ENCODE data around the gene RALY. TPM values are rescaled to one million over a fixed set of nuclear protein-coding genes. Genes with fewer than 3 reads are reported as not detected.

The RALY gene
- polyA plus RNA-seq, 2 donors: 90.6 to 118 TPM

DNA sequence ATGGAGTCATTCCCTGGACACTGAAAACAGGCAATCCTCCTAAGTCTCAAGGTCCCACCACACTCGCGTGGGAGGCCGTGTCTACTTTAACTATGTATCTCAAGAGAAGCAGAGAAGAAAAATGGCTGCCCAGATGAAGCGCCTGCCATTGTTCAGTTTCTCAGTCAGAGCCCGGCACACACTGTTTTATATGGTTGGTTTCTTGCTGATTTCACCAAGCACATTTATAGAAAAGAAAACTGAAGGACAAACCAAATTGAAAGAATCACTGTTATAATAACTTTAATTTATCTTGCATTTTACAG, 95.4 kb downstream of the RALY start:
- Histone ChIP-seq H3K9me3 (ENCODE audit: control insufficient read depth in 2 of 2, insufficient read depth in 1 of 2, low read depth in 1 of 2, low read length in 1 of 2) (no peaks in the 10 kb centered on the region), H3K4me1 (ENCODE audit: control insufficient read depth in 2 of 2, insufficient read depth in 2 of 2, low read length in 1 of 2) (no peaks in the 10 kb centered on the region), H3K27me3 (ENCODE audit: control insufficient read depth in 1 of 2, insufficient read depth in 2 of 2, low read length in 2 of 2) (no peaks in the 10 kb centered on the region), H3K36me3 (ENCODE audit: control insufficient read depth in 2 of 2, insufficient read depth in 2 of 2, low read length in 1 of 2) (peaks cover 10 to 22% of the 10 kb centered on the region in 2 donors), H3K27ac (ENCODE audit: low read depth in 2 of 2, low read length in 1 of 2) (no peak overlapping the region), H3K4me3 (ENCODE audit: low read depth in 1 of 2, low read length in 2 of 2) (no peak overlapping the region)
- WGBS, 2 donors: 77 to 92% methylated on average over 5 of the region's 5 CpGs

DNA sequence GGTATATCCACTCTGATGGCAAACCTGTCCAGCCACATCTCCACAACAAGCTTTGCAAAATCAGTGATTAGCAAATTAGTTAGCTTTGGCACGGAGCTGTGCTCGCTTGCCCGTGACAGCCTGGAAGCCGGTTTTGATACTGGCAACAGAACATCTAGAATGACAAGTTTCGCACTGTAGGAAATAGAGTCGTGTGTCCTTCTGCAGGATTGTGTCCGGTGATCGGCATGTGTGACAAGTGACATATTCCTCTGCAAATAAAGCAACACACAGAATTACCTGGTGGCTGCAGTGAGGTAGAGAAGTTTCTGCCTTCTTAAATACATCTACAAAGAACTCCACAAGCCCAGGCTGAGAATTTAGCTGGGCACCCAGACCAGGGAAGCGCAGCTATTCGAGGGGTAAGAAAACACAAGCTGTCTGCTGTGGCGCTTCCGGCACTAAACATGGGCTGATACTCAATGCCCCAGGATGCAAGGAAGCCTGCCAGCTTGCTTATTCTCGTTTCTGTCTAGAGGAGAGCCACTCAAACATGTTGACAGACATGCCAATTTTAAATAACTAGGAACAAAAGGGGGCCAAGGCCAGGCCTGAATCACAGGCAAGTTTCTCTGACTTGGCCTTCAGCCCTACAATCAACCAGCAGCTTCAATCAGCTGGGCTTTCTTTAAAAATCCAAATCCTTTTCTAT, 96.1 kb downstream of the RALY start:
- Histone ChIP-seq H3K36me3 (ENCODE audit: control insufficient read depth in 2 of 2, insufficient read depth in 2 of 2, low read length in 1 of 2) (peaks cover 10 to 22% of the 10 kb centered on the region in 2 donors), H3K27me3 (ENCODE audit: control insufficient read depth in 1 of 2, insufficient read depth in 2 of 2, low read length in 2 of 2) (no peaks in the 10 kb centered on the region), H3K27ac (ENCODE audit: low read depth in 2 of 2, low read length in 1 of 2) (peak overlapping the region in 1 of 2 donors; percentile 26), H3K9me3 (ENCODE audit: control insufficient read depth in 2 of 2, insufficient read depth in 1 of 2, low read depth in 1 of 2, low read length in 1 of 2) (no peaks in the 10 kb centered on the region), H3K4me3 (ENCODE audit: low read depth in 1 of 2, low read length in 2 of 2) (no peak overlapping the region), H3K4me1 (ENCODE audit: control insufficient read depth in 2 of 2, insufficient read depth in 2 of 2, low read length in 1 of 2) (no peaks in the 10 kb centered on the region)
- 53 to 56% methylated on average over 13 of the region's 13 CpGs for WGBS, 2 donors

DNA sequence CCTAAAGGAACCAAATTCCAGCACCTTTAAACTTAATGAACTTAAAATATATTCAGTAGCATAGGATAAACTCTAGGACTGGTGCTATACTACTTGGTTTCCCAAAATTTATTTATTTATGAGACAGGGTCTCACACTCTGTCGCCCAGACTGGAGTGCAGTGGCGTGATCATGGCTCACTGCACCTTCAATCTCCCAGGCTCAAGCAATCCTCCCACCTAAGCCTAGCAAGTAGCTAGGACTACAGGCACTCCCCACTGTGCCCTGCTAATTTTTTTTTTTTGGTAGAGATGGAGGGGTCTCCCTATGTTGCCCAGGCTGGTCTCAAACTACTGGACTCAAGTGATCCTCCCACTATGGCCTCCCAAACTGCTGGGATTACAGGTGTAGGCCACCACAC, 96.9 kb downstream of the RALY start:
- Histone ChIP-seq H3K4me1 (ENCODE audit: control insufficient read depth in 2 of 2, insufficient read depth in 2 of 2, low read length in 1 of 2) (no peaks in the 10 kb centered on the region), H3K36me3 (ENCODE audit: control insufficient read depth in 2 of 2, insufficient read depth in 2 of 2, low read length in 1 of 2) (peaks cover 10 to 23% of the 10 kb centered on the region in 2 donors), H3K4me3 (ENCODE audit: low read depth in 1 of 2, low read length in 2 of 2) (no peak overlapping the region), H3K9me3 (ENCODE audit: control insufficient read depth in 2 of 2, insufficient read depth in 1 of 2, low read depth in 1 of 2, low read length in 1 of 2) (no peaks in the 10 kb centered on the region), H3K27ac (ENCODE audit: low read depth in 2 of 2, low read length in 1 of 2) (no peak overlapping the region), H3K27me3 (ENCODE audit: control insufficient read depth in 1 of 2, insufficient read depth in 2 of 2, low read length in 2 of 2) (no peaks in the 10 kb centered on the region)
- 98% methylated on average over 2 of the region's 2 CpGs for WGBS, 2 donors

DNA sequence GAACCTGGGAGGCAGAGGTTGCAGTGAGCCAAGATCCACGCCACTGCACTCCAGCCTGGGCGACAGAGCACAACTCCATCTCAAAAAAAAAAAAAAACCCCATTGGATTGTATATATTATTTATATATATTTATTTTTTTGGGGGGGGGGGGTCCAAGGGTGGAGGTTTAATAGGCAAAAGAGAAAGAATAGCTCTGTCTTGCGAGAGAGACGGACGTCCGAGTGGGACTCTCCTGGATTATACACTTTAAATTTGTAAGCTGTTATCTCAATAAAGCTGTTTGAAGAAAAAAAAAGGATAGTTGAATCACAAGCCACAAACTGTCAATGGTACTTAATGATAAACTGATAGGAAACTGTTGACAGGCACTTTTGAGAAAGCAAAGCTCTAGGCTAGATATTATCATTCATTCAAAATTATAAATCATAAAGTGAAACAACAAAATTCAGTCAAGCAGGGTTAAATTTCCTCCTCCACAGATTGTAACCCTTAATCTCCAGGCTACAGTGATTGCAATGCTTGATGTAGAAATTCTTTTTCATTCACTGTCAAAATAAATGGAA, 98.0 kb downstream of the RALY start:
- WGBS, 2 donors: 87 to 91% methylated on average over 6 of the region's 6 CpGs
- H3K27me3 ChIP-seq (ENCODE audit: control insufficient read depth in 1 of 2, insufficient read depth in 2 of 2, low read length in 2 of 2): no peaks in the 10 kb centered on the region
- H3K4me3 ChIP-seq (ENCODE audit: low read depth in 1 of 2, low read length in 2 of 2): no peak overlapping the region
- no peak overlapping the region for H3K27ac ChIP-seq (ENCODE audit: low read depth in 2 of 2, low read length in 1 of 2)
- no peaks in the 10 kb centered on the region for H3K9me3 ChIP-seq (ENCODE audit: control insufficient read depth in 2 of 2, insufficient read depth in 1 of 2, low read depth in 1 of 2, low read length in 1 of 2)
- H3K36me3 ChIP-seq (ENCODE audit: control insufficient read depth in 2 of 2, insufficient read depth in 2 of 2, low read length in 1 of 2): peaks cover 15 to 28% of the 10 kb centered on the region in 2 donors
- H3K4me1 ChIP-seq (ENCODE audit: control insufficient read depth in 2 of 2, insufficient read depth in 2 of 2, low read length in 1 of 2): no peaks in the 10 kb centered on the region

DNA sequence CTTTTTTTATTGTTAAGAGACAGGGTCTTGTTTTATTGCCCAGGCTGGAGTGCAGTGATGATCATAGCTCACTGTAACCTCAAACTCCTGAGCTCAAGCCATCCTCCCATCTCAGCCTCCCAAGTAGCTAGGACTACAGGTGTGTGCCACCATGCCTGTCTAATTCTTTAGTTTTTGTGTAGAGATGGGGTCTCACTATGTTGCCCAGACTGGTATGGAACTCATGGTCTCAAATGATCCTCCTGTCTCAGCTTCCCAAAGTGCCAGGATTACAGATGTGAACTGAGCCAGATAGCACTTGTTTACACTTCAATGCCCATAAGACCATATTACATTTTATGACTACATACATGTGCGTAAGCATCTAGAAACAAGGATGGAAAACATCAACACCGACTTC, 100.2 kb downstream of the RALY start:
- Histone ChIP-seq H3K4me3 (ENCODE audit: low read depth in 1 of 2, low read length in 2 of 2) (no peak overlapping the region), H3K4me1 (ENCODE audit: control insufficient read depth in 2 of 2, insufficient read depth in 2 of 2, low read length in 1 of 2) (no peaks in the 10 kb centered on the region), H3K27ac (ENCODE audit: low read depth in 2 of 2, low read length in 1 of 2) (no peak overlapping the region), H3K9me3 (ENCODE audit: control insufficient read depth in 2 of 2, insufficient read depth in 1 of 2, low read depth in 1 of 2, low read length in 1 of 2) (no peaks in the 10 kb centered on the region), H3K36me3 (ENCODE audit: control insufficient read depth in 2 of 2, insufficient read depth in 2 of 2, low read length in 1 of 2) (peaks cover 12 to 24% of the 10 kb centered on the region in 2 donors), H3K27me3 (ENCODE audit: control insufficient read depth in 1 of 2, insufficient read depth in 2 of 2, low read length in 2 of 2) (no peaks in the 10 kb centered on the region)
- 93 to 97% methylated on average over 2 of the region's 2 CpGs for WGBS, 2 donors

DNA sequence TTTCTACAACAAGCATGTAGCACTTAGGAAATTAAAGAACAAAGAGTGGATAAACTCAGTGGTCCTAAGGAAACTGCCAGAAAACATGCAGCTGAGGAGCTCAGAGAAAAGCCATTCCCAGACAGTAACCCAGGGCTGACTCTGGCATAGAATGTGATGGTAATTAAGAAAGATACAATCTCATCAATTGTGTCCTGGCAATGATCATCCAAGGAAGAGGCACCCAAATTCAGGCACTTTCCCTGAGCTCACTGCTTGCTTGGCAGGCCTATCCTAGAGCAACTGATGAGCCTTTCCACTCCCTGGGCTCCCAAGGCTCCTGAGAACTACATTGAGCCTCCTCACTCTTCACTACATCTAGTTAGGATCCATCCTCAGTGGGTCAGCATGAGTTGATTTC, 102.1 kb downstream of the RALY start:
- no peaks in the 10 kb centered on the region for H3K9me3 ChIP-seq (ENCODE audit: control insufficient read depth in 2 of 2, insufficient read depth in 1 of 2, low read depth in 1 of 2, low read length in 1 of 2)
- no peaks in the 10 kb centered on the region for H3K4me1 ChIP-seq (ENCODE audit: control insufficient read depth in 2 of 2, insufficient read depth in 2 of 2, low read length in 1 of 2)
- no peak overlapping the region for H3K4me3 ChIP-seq (ENCODE audit: low read depth in 1 of 2, low read length in 2 of 2)
- H3K36me3 ChIP-seq (ENCODE audit: control insufficient read depth in 2 of 2, insufficient read depth in 2 of 2, low read length in 1 of 2): peaks cover 11 to 20% of the 10 kb centered on the region in 2 donors
- H3K27ac ChIP-seq (ENCODE audit: low read depth in 2 of 2, low read length in 1 of 2): no peak overlapping the region
- H3K27me3 ChIP-seq (ENCODE audit: control insufficient read depth in 1 of 2, insufficient read depth in 2 of 2, low read length in 2 of 2): no peaks in the 10 kb centered on the region

DNA sequence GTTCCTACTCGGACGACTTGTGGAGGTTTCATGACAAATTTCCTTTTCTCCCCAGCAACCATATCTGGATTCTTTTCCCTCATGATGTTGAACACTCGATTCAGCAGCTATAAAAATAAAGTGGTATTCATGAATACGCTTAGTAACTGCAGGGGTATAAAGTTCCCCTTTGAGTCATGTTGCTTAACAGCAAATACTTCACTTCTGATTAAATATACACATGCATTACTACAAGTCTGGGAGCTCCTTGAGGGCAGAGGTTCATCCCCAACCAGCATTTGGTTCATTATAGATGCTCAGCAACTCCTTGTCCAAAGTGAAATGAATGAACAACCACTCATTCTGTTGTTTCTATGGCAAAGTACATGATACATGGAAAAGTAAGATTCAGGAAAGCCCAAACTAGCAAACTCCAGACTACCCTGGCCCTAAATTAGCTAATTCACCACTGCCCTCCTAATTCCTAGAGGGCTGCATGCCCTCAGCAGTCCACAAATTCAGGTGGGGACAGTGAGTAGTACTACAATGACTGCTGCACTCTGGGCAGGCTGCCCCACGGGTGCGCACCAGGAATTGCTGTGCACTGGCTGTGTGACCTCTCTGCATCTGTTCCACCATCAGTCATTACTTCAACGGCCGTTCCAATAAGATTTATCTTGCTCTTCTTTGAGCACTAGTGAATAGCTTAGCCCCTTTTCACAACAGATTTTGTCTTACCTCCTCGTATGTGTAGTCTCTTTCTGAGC, 103.2 kb downstream of the RALY start:
- H3K4me1 ChIP-seq (ENCODE audit: control insufficient read depth in 2 of 2, insufficient read depth in 2 of 2, low read length in 1 of 2): no peaks in the 10 kb centered on the region
- H3K27me3 ChIP-seq (ENCODE audit: control insufficient read depth in 1 of 2, insufficient read depth in 2 of 2, low read length in 2 of 2): no peaks in the 10 kb centered on the region
- 85 to 86% methylated on average over 9 of the region's 9 CpGs for WGBS, 2 donors

DNA sequence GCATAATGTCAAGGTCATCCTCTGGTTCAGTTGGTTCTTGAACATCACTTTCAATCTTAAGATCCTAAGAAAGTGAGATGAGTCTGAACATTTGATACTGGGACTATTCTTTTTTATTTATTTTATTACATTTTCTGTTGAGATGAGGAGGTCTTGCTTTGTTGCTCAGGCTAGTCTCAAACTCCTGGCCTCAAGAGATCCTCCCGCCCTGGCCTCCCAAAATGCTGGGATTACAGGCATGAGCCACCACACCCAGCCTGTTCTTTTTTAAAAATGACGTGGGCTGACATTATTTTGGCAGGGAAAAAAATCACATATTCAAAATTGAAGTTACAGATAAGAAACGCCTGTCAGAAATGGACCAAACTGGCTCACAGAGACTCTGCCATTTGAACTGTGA, 104.9 kb downstream of the RALY start:
- H3K36me3 ChIP-seq (ENCODE audit: control insufficient read depth in 2 of 2, insufficient read depth in 2 of 2, low read length in 1 of 2): peaks cover 11 to 27% of the 10 kb centered on the region in 2 donors
- no peaks in the 10 kb centered on the region for H3K9me3 ChIP-seq (ENCODE audit: control insufficient read depth in 2 of 2, insufficient read depth in 1 of 2, low read depth in 1 of 2, low read length in 1 of 2)
- WGBS, 2 donors: 76 to 79% methylated on average over 3 of the region's 3 CpGs

More for the DNA sequence above, 103.2 kb downstream of the RALY start:
- no peaks in the 10 kb centered on the region for H3K9me3 ChIP-seq (ENCODE audit: control insufficient read depth in 2 of 2, insufficient read depth in 1 of 2, low read depth in 1 of 2, low read length in 1 of 2)
- H3K36me3 ChIP-seq (ENCODE audit: control insufficient read depth in 2 of 2, insufficient read depth in 2 of 2, low read length in 1 of 2): peaks cover 11 to 22% of the 10 kb centered on the region in 2 donors
- no peak overlapping the region for H3K27ac ChIP-seq (ENCODE audit: low read depth in 2 of 2, low read length in 1 of 2)
- no peak overlapping the region for H3K4me3 ChIP-seq (ENCODE audit: low read depth in 1 of 2, low read length in 2 of 2)

DNA sequence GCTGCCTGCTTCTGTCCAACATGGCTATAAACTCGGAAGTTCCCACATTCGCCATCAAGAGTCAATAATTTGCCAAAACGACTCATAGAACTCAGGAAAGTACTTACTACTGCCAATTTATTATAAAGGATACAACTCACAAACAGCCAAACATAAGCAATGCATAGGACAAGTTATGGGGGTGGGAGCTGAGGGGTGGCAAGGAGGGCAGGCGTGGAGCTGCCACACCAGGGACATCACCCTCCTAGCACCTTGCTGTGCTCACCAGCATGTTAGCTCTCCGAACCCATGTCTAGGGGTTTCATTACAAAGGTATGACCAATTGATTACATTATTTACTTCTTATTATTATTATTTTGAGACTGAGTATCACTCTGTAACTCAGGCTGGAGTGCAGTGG, 106.0 kb downstream of the RALY start:
- WGBS, 2 donors: 81 to 82% methylated on average over 5 of the region's 5 CpGs
- Histone ChIP-seq H3K4me1 (ENCODE audit: control insufficient read depth in 2 of 2, insufficient read depth in 2 of 2, low read length in 1 of 2) (no peaks in the 10 kb centered on the region), H3K9me3 (ENCODE audit: control insufficient read depth in 2 of 2, insufficient read depth in 1 of 2, low read depth in 1 of 2, low read length in 1 of 2) (no peaks in the 10 kb centered on the region), H3K4me3 (ENCODE audit: low read depth in 1 of 2, low read length in 2 of 2) (no peak overlapping the region), H3K27ac (ENCODE audit: low read depth in 2 of 2, low read length in 1 of 2) (no peak overlapping the region), H3K27me3 (ENCODE audit: control insufficient read depth in 1 of 2, insufficient read depth in 2 of 2, low read length in 2 of 2) (no peaks in the 10 kb centered on the region), H3K36me3 (ENCODE audit: control insufficient read depth in 2 of 2, insufficient read depth in 2 of 2, low read length in 1 of 2) (peaks cover 14 to 29% of the 10 kb centered on the region in 2 donors)

More for the DNA sequence above, 104.9 kb downstream of the RALY start:
- Histone ChIP-seq H3K4me1 (ENCODE audit: control insufficient read depth in 2 of 2, insufficient read depth in 2 of 2, low read length in 1 of 2) (no peaks in the 10 kb centered on the region), H3K27me3 (ENCODE audit: control insufficient read depth in 1 of 2, insufficient read depth in 2 of 2, low read length in 2 of 2) (no peaks in the 10 kb centered on the region), H3K4me3 (ENCODE audit: low read depth in 1 of 2, low read length in 2 of 2) (no peak overlapping the region), H3K27ac (ENCODE audit: low read depth in 2 of 2, low read length in 1 of 2) (no peak overlapping the region)
